GM12874 (cell line): ENCODE measurements around the gene AFAP1.

ENCODE experiments used
- CTCF ChIP-seq: IDR thresholded peaks from 2 replicates; pipeline ENCODE4 v1.5.1; 2011; ENCODE audit warnings: low read depth, mild to moderate bottlenecking, control low read depth, low read length, moderate library complexity; ENCODE audit not compliant: insufficient read depth

The AFAP1 gene

GRCh38 chr4:7841894-7842293 lies 97.8 kb downstream of the AFAP1 start:
- no peak for TF ChIP-seq CTCF

GRCh38 chr4:7841071-7841470 lies 98.6 kb downstream of the AFAP1 start:
- no peak for TF ChIP-seq CTCF

GRCh38 chr4:7839856-7840255 lies 99.8 kb downstream of the AFAP1 start:
- TF ChIP-seq CTCF = no peak

GRCh38 chr4:7838136-7838782 lies 101.4 kb downstream of the AFAP1 start:
- TF ChIP-seq CTCF = no peak

GRCh38 chr4:7837597-7838135 lies 102.0 kb downstream of the AFAP1 start:
- no peak for TF ChIP-seq CTCF

- TF ChIP-seq CTCF = no peak
Observed at GRCh38 chr4:7831858-7832730, 107.6 kb downstream of the AFAP1 start.

GRCh38 chr4:7831330-7831729 lies 108.3 kb downstream of the AFAP1 start:
- TF ChIP-seq CTCF = no peak
